Neural crest cell (in vitro differentiated cells): ENCODE measurements around the gene LTN1. TPM values are rescaled to one million over a fixed set of nuclear protein-coding genes. Genes with fewer than 3 reads are reported as not detected.

ENCODE experiments used
- DNase-seq: peaks from one replicate; pipeline ENCODE4 v3.0.0; 2021; ENCODE audit warnings: low read depth, mixed read lengths, low spot score
- H3K27ac Mint-ChIP-seq: one replicate; pipeline ENCODE4 v1.8.0; 2021; ENCODE audit warnings: mild to moderate bottlenecking, mixed read lengths; ENCODE audit not compliant: unreplicated experiment
- H3K27me3 Mint-ChIP-seq: 2 replicates; pipeline ENCODE4 v1.8.0; 2021; ENCODE audit warnings: low read depth, mild to moderate bottlenecking, mixed read lengths
- H3K36me3 Mint-ChIP-seq: 2 replicates; pipeline ENCODE4 v1.8.0; 2021; ENCODE audit warnings: low read depth, mild to moderate bottlenecking, mixed read lengths
- H3K4me1 Mint-ChIP-seq: 2 replicates; pipeline ENCODE4 v1.8.0; 2021; ENCODE audit warnings: mixed read lengths
- H3K4me3 Mint-ChIP-seq: one replicate; pipeline ENCODE4 v1.8.0; 2021; ENCODE audit warnings: mild to moderate bottlenecking, mixed read lengths
- H3K9me3 Mint-ChIP-seq: 2 replicates; pipeline ENCODE4 v1.8.0; 2021; ENCODE audit warnings: mixed read lengths
- CTCF ChIP-seq: fragments of 200-600 bp; sonication (generic); conservative IDR thresholded peaks from 2 replicates; pipeline ENCODE4 v1.5.0; 2021; ENCODE audit warnings: antibody characterized with exemption, mild to moderate bottlenecking
- total RNA-seq: library from RNA; stranded (reverse); gene quantifications from 2 replicates; pipeline ENCODE4 v1.2.1, GENCODE V29; 2021

The LTN1 gene
- total RNA-seq, 1 donor from 2014 or later = 21.2 TPM

- Mint-ChIP-seq H3K4me3 (no peak overlapping the region), H3K4me1 (no peaks in the 10 kb centered on the region), H3K9me3 (no peaks in the 10 kb centered on the region), H3K27ac (no peak overlapping the region), H3K36me3 (peaks cover 10% of the 10 kb centered on the region), H3K27me3 (no peaks in the 10 kb centered on the region)
- no peak for TF ChIP-seq CTCF
- no peak for DNase-seq
Measured at GRCh38 chr21:28959367-28960099, 33.1 kb downstream of the LTN1 start.

GRCh38 chr21:28953247-28953646 is 39.4 kb downstream of the LTN1 start:
- no peaks in the 10 kb centered on the region for H3K4me1 Mint-ChIP-seq
- H3K27me3 Mint-ChIP-seq = no peaks in the 10 kb centered on the region
- no peak overlapping the region for H3K27ac Mint-ChIP-seq
- peaks cover 3% of the 10 kb centered on the region for H3K36me3 Mint-ChIP-seq
- no peak overlapping the region for H3K4me3 Mint-ChIP-seq
- no peaks in the 10 kb centered on the region for H3K9me3 Mint-ChIP-seq
- TF ChIP-seq CTCF = no peak
- no peak for DNase-seq

GRCh38 chr21:28952686-28953085 is 40.0 kb downstream of the LTN1 start:
- Mint-ChIP-seq H3K4me1 (no peaks in the 10 kb centered on the region), H3K36me3 (peaks cover 3% of the 10 kb centered on the region), H3K4me3 (no peak overlapping the region), H3K27ac (no peak overlapping the region), H3K27me3 (no peaks in the 10 kb centered on the region), H3K9me3 (no peaks in the 10 kb centered on the region)
- DNase-seq = no peak
- TF ChIP-seq CTCF = no peak

GRCh38 chr21:28949318-28949717 is 43.4 kb downstream of the LTN1 start:
- no peak for DNase-seq
- Mint-ChIP-seq H3K27me3 (no peaks in the 10 kb centered on the region), H3K4me1 (no peaks in the 10 kb centered on the region), H3K27ac (no peak overlapping the region), H3K36me3 (no peaks in the 10 kb centered on the region), H3K4me3 (no peak overlapping the region), H3K9me3 (no peaks in the 10 kb centered on the region)
- TF ChIP-seq CTCF = no peak

GRCh38 chr21:28944296-28944695 is 48.4 kb downstream of the LTN1 start:
- Mint-ChIP-seq H3K36me3 (no peaks in the 10 kb centered on the region), H3K9me3 (no peaks in the 10 kb centered on the region), H3K4me1 (no peaks in the 10 kb centered on the region)

More at GRCh38 chr21:28944296-28944695, 48.4 kb downstream of the LTN1 start:
- no peak for DNase-seq
- TF ChIP-seq CTCF = no peak
- Mint-ChIP-seq H3K27me3 (no peaks in the 10 kb centered on the region), H3K27ac (no peak overlapping the region), H3K4me3 (no peak overlapping the region)
